Keratinocyte (primary cell): Measurements from ENCODE around the gene NEK3. TPM values are rescaled to one million over a fixed set of nuclear protein-coding genes. Genes with fewer than 3 reads are reported as not detected.

Experiments
- polyA plus RNA-seq, 5 experiments: library from polyadenylated mRNA; depleted of rRNA in 3 of 5; stranded (reverse) in 3 of 5; stranded (forward) in 1 of 5; unstranded in 1 of 5; fragments of >200 nt; gene quantifications; 1 replicate in 1 of 5; 2 replicates in 3 of 5; 3 replicates in 1 of 5; pipeline versions ENCODE4 v1.2.1 to v1.2.3, GENCODE V29; 2011 to 2012; ENCODE audit warnings: missing spikeins in 2 of 5, low read depth in 1 of 5, low replicate concordance in 1 of 5

NEK3 gene
- polyA plus RNA-seq, 1 donor (not counting 4 experiments of a cell fraction or from before 2014, with no cell fraction given): 11.1 TPM

Other genes starting within 250 kb of the NEK3 start
- 5.2 to 7.4 TPM (median 7.2 TPM) in 3 replicates for gene ATP7B, start 148.1 kb downstream of the NEK3 start, polyA plus RNA-seq
- 9.8 to 17.4 TPM (median 14.2 TPM) in 3 replicates for gene ALG11, start 147.2 kb downstream of the NEK3 start, polyA plus RNA-seq
- 9.5 to 10.8 TPM (median 9.7 TPM) in 3 replicates for gene UTP14C, start 134.9 kb downstream of the NEK3 start, polyA plus RNA-seq
- gene NEK5, start 30.5 kb downstream of the NEK3 start, polyA plus RNA-seq: 0.11 to 0.45 TPM (median 0.21 TPM) in 3 replicates
- 9.2 to 15.4 TPM (median 9.7 TPM) in 3 replicates for gene THSD1, start 246.6 kb upstream of the NEK3 start, polyA plus RNA-seq